ENCODE measurements around the gene ZNF142.

Gene ZNF142

GRCh38 chr2:218627939-218628338, 31.5 kb downstream of the ZNF142 start:
- no peak overlapping the region for H3K4me3 ChIP-seq (ENCODE audit: insufficient read depth, low read depth, low read length)
- H3K9me3 ChIP-seq (ENCODE audit: control insufficient read depth, low read length): no peaks in the 10 kb centered on the region
- H3K4me1 ChIP-seq (ENCODE audit: control insufficient read depth, insufficient read depth, low read length): no peaks in the 10 kb centered on the region
- 97% methylated on average over 4 of the region's 4 CpGs for WGBS, 2 experiments
- no peaks in the 10 kb centered on the region for H3K36me3 ChIP-seq (ENCODE audit: control insufficient read depth, insufficient read depth, low read length)
- H3K27me3 ChIP-seq (ENCODE audit: control insufficient read depth, insufficient read depth, low read length, poor library complexity, severe bottlenecking): no peaks in the 10 kb centered on the region
- H3K27ac ChIP-seq (ENCODE audit: insufficient read depth, low read depth, low read length, poor library complexity, severe bottlenecking): no peak overlapping the region

DNA sequence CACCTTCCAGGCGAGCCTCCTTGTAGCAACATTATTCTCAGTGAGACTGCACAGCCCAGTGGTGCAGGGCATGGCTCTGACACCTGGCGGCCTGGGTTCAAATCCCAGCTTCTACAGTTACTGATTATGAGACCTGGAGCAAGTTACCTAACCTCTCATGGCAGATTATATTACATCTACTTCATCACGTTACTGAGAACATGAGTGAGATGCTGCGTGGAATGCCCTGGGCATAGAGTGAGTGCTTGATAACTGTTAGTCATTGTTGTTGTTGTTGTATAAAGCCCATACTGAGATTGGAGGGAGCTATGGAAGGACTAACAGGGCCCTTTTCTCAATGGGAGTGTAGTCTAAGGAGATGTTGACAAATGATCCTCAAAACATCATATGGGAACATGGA, 33.1 kb downstream of the ZNF142 start:
- Histone ChIP-seq H3K36me3 (ENCODE audit: control insufficient read depth, insufficient read depth, low read length) (no peaks in the 10 kb centered on the region), H3K27ac (ENCODE audit: insufficient read depth, low read depth, low read length, poor library complexity, severe bottlenecking) (no peak overlapping the region), H3K9me3 (ENCODE audit: control insufficient read depth, low read length) (no peaks in the 10 kb centered on the region), H3K27me3 (ENCODE audit: control insufficient read depth, insufficient read depth, low read length, poor library complexity, severe bottlenecking) (no peaks in the 10 kb centered on the region), H3K4me3 (ENCODE audit: insufficient read depth, low read depth, low read length) (no peak overlapping the region), H3K4me1 (ENCODE audit: control insufficient read depth, insufficient read depth, low read length) (no peaks in the 10 kb centered on the region)
- WGBS, 2 experiments: 95 to 97% methylated on average over 4 of the region's 4 CpGs

GRCh38 chr2:218623366-218623705, 36.1 kb downstream of the ZNF142 start:
- no peaks in the 10 kb centered on the region for H3K4me1 ChIP-seq (ENCODE audit: control insufficient read depth, insufficient read depth, low read length)
- WGBS, 2 experiments: 93% methylated on average over 3 of the region's 3 CpGs

GRCh38 chr2:218622606-218623365, 36.6 kb downstream of the ZNF142 start:
- Histone ChIP-seq H3K4me1 (ENCODE audit: control insufficient read depth, insufficient read depth, low read length) (no peaks in the 10 kb centered on the region), H3K27ac (ENCODE audit: insufficient read depth, low read depth, low read length, poor library complexity, severe bottlenecking) (no peak overlapping the region)
- WGBS, 2 experiments: 91 to 92% methylated on average over 7 of the region's 7 CpGs

More at GRCh38 chr2:218623366-218623705, 36.1 kb downstream of the ZNF142 start:
- H3K27me3 ChIP-seq (ENCODE audit: control insufficient read depth, insufficient read depth, low read length, poor library complexity, severe bottlenecking): no peaks in the 10 kb centered on the region
- H3K27ac ChIP-seq (ENCODE audit: insufficient read depth, low read depth, low read length, poor library complexity, severe bottlenecking): no peak overlapping the region
- H3K4me3 ChIP-seq (ENCODE audit: insufficient read depth, low read depth, low read length): no peak overlapping the region
- no peaks in the 10 kb centered on the region for H3K36me3 ChIP-seq (ENCODE audit: control insufficient read depth, insufficient read depth, low read length)
- H3K9me3 ChIP-seq (ENCODE audit: control insufficient read depth, low read length): no peaks in the 10 kb centered on the region

DNA sequence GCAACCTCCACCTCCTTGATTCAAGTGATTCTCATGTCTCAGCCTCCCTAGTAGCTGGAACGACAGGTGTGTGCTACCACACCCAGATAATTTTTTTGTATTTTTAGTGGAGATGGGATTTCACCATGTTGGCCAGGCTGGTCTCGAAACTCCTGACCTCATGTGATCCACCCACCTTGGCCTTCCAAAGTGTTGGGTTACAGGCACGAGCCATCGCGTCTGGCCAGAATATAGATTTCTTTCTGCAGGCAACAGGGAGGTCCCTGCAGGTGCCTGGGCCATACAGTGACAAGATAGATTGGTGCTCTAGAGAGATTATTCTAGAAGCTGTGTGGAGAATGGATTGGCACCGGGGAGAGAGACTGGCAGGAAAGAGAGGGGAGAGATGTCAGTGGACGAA, 38.4 kb downstream of the ZNF142 start:
- WGBS, 2 experiments: 77 to 78% methylated on average over 6 to 7 of the region's 7 CpGs
- no peaks in the 10 kb centered on the region for H3K9me3 ChIP-seq (ENCODE audit: control insufficient read depth, low read length)
- no peak overlapping the region for H3K27ac ChIP-seq (ENCODE audit: insufficient read depth, low read depth, low read length, poor library complexity, severe bottlenecking)
- no peak overlapping the region for H3K4me3 ChIP-seq (ENCODE audit: insufficient read depth, low read depth, low read length)
- no peaks in the 10 kb centered on the region for H3K36me3 ChIP-seq (ENCODE audit: control insufficient read depth, insufficient read depth, low read length)
- no peaks in the 10 kb centered on the region for H3K27me3 ChIP-seq (ENCODE audit: control insufficient read depth, insufficient read depth, low read length, poor library complexity, severe bottlenecking)
- no peaks in the 10 kb centered on the region for H3K4me1 ChIP-seq (ENCODE audit: control insufficient read depth, insufficient read depth, low read length)

More at GRCh38 chr2:218622606-218623365, 36.6 kb downstream of the ZNF142 start:
- Histone ChIP-seq H3K9me3 (ENCODE audit: control insufficient read depth, low read length) (no peaks in the 10 kb centered on the region), H3K4me3 (ENCODE audit: insufficient read depth, low read depth, low read length) (no peak overlapping the region), H3K27me3 (ENCODE audit: control insufficient read depth, insufficient read depth, low read length, poor library complexity, severe bottlenecking) (no peaks in the 10 kb centered on the region), H3K36me3 (ENCODE audit: control insufficient read depth, insufficient read depth, low read length) (no peaks in the 10 kb centered on the region)

DNA sequence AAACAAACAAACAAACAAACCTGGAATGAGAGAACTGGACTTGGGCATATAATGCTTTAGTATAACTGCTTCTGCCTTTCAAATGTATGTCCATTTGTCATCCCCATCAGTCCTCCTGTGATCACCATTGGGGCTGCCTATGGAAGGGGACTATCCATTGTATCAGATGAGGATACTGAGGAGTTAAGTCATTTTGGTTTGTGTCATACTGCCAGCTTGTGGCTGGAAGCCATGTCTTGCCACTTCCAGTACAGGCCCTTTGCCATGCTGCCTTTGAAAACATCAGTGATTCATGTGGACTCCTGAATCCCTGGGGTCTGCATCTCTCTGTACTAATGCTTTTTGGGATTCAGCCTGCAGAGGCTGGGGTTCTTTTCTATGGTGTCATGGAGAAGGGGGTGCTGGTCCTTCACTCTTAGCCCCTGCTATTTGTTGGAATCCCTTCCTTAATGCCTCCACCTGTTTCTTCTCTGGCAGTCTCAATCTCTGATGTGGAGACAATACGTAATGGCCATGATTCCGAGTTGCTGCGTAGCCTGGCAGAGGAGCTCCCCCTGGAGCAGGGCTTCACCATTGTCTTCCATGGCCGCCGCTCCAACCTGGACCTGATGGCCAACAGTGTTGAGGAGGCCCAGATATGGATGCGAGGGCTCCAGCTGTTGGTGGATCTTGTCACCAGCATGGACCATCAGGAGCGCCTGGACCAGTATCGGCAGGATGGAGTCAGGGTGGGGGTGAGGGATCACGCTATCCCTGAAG, 41.1 kb downstream of the ZNF142 start:
- no peak overlapping the region for H3K27ac ChIP-seq (ENCODE audit: insufficient read depth, low read depth, low read length, poor library complexity, severe bottlenecking)
- H3K27me3 ChIP-seq (ENCODE audit: control insufficient read depth, insufficient read depth, low read length, poor library complexity, severe bottlenecking): no peaks in the 10 kb centered on the region
- H3K4me3 ChIP-seq (ENCODE audit: insufficient read depth, low read depth, low read length): no peak overlapping the region
- 88 to 92% methylated on average over 9 of the region's 9 CpGs for WGBS, 2 experiments
- no peaks in the 10 kb centered on the region for H3K4me1 ChIP-seq (ENCODE audit: control insufficient read depth, insufficient read depth, low read length)
- H3K36me3 ChIP-seq (ENCODE audit: control insufficient read depth, insufficient read depth, low read length): no peaks in the 10 kb centered on the region
- H3K9me3 ChIP-seq (ENCODE audit: control insufficient read depth, low read length): no peaks in the 10 kb centered on the region

DNA sequence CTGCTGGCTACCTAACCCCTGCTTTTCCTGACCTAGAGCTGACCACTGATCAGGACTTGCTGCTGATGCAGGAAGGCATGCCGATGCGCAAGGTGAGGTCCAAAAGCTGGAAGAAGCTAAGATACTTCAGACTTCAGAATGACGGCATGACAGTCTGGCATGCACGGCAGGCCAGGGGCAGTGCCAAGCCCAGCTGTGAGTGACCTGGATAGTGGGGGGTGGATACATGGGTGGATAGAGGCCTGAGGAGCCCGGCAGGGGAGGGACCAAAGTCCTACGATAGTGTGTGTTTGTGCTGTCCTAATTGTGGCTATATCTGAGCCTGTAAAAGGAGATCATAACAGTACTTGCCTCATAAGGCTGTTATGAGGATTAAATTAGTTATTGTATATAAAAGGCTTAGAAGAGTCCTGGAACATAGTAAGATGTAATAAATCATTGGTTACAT, 43.5 kb downstream of the ZNF142 start:
- Histone ChIP-seq H3K36me3 (ENCODE audit: control insufficient read depth, insufficient read depth, low read length) (no peaks in the 10 kb centered on the region), H3K27ac (ENCODE audit: insufficient read depth, low read depth, low read length, poor library complexity, severe bottlenecking) (no peak overlapping the region), H3K27me3 (ENCODE audit: control insufficient read depth, insufficient read depth, low read length, poor library complexity, severe bottlenecking) (no peaks in the 10 kb centered on the region), H3K4me3 (ENCODE audit: insufficient read depth, low read depth, low read length) (no peak overlapping the region), H3K9me3 (ENCODE audit: control insufficient read depth, low read length) (no peaks in the 10 kb centered on the region), H3K4me1 (ENCODE audit: control insufficient read depth, insufficient read depth, low read length) (no peaks in the 10 kb centered on the region)
- 91% methylated on average over 6 of the region's 6 CpGs for WGBS, 2 experiments

- Histone ChIP-seq H3K9me3 (ENCODE audit: control insufficient read depth, low read length) (no peaks in the 10 kb centered on the region), H3K27ac (ENCODE audit: insufficient read depth, low read depth, low read length, poor library complexity, severe bottlenecking) (no peak within 1 kb of the TSS), H3K27me3 (ENCODE audit: control insufficient read depth, insufficient read depth, low read length, poor library complexity, severe bottlenecking) (no peaks in the 10 kb centered on the region), H3K4me3 (ENCODE audit: insufficient read depth, low read depth, low read length) (no peak within 1 kb of the TSS), H3K4me1 (ENCODE audit: control insufficient read depth, insufficient read depth, low read length) (peaks cover 11% of the 10 kb centered on the region), H3K36me3 (ENCODE audit: control insufficient read depth, insufficient read depth, low read length) (no peaks in the 10 kb centered on the region)
- 47 to 49% methylated on average over 8 of the region's 8 CpGs for WGBS, 2 experiments
Observed at GRCh38 chr2:218607436-218608115, 51.8 kb downstream of the ZNF142 start, which contains the start of gene PLCD4. PLCD4 (plus strand) TSS chr2:218607899; CDS start chr2:218615740, 7,841 bp downstream.

- Histone ChIP-seq H3K4me3 (ENCODE audit: insufficient read depth, low read depth, low read length) (no peak overlapping the region), H3K27me3 (ENCODE audit: control insufficient read depth, insufficient read depth, low read length, poor library complexity, severe bottlenecking) (no peaks in the 10 kb centered on the region), H3K27ac (ENCODE audit: insufficient read depth, low read depth, low read length, poor library complexity, severe bottlenecking) (no peak overlapping the region), H3K9me3 (ENCODE audit: control insufficient read depth, low read length) (no peaks in the 10 kb centered on the region), H3K4me1 (ENCODE audit: control insufficient read depth, insufficient read depth, low read length) (peaks cover 11% of the 10 kb centered on the region), H3K36me3 (ENCODE audit: control insufficient read depth, insufficient read depth, low read length) (no peaks in the 10 kb centered on the region)
- 94 to 95% methylated on average over 2 of the region's 2 CpGs for WGBS, 2 experiments
Observed at GRCh38 chr2:218605432-218605831, 54.0 kb downstream of the ZNF142 start.
